SIG-M5 (cell line): ENCODE data around the gene FPR3.

Experiments
- DNase-seq: peaks from one replicate; lab custom pipeline; 2025; lab: John Stamatoyannopoulos, UW

Gene FPR3

DNA sequence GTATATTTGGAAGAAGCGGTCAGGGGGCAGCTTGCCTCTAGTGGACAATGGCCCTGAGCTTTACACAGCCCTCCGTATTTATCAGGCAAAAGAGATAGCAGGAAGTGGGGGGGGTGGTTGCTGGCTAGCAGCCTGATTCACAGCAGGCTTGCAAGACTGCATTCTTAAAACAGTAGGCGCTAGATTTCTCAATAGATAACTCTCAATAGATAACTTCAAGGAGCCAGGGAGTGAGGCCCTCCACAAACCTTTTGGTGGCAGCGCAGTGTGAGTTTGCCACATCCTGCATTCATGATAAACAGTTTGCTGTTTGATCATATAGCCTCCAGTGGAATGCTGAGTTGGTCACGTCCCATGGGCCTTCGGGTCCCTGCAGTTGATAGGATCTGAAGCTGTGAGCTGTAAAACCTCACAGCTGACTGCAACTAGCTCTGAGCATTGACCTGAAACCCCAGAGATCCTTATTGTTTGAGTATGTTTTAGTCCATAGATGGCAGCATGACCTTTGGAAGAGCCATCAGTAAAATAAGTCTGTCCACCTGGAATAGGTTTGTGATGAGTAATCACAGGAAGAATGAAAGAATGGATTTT lies 12.2 kb downstream of the FPR3 start:
- no peak for DNase-seq

DNA sequence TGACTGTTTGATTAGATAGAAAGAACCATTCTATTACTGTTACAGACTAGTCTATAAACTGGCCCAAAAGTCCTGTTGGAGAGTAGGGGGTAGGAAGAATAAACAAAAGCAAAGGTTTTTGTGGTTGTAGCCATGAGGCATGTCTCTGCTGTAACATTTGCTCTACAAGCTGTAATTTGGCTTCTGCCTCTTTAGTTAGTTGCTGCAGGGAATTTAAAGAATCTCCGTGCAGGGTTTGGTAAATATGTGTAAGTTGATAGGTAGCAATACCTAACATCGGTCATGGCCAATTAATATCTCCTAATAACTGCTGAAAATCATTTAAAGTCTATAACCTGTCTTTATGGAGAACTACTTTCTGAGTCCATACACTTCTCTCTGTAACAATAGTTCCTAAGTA lies 13.0 kb downstream of the FPR3 start:
- DNase-seq = no peak

DNA sequence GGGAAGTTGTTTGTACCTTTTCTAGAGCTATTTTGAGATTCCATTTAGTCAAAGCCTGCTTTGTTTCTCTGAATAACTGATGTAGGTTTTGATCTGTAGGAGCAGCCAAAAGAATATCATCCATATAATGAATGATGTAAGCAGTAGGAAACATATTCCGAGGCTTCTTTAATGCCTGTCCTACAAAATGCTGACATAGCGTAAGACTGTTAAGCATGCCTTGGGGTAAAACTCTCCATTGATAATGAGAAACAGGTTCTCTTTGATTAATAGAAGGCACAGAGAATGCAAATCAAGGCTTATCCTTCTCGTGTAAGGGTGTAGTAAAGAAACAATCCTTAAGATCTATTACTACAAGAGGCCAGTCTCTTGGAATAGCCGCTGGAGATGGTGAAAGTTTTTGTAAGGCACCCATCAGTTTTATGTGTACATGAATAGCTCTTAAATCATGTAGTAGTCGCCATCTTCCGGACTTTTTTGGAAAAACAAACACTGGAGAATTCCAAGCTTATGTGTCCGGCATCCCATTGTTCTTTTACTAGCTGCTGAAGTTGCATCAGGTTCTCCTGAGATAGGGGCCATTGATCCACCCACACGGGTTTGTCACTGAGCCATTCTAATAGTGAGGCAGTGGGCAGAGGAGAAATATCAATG lies 13.5 kb downstream of the FPR3 start:
- no peak for DNase-seq

DNA sequence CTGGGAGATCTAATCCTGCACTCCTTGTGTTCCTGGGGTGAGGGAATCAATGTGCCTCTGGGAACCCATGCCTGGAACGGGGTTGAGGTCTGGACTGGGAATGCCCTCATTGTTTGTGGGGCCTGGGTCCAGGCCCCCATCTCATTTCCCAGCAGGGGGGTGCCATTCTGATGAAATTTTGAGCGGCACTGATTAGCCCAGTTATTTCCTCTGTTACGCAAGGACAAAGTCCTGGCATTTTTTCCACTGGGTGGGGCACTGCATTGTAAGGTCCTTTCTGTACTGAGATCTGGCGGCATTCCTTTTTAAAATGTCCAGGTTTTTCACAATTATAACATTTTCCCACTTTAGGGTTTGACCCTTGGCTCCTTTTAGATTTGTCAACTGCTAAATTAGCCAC lies 14.8 kb downstream of the FPR3 start:
- DNase-seq = no peak

DNA sequence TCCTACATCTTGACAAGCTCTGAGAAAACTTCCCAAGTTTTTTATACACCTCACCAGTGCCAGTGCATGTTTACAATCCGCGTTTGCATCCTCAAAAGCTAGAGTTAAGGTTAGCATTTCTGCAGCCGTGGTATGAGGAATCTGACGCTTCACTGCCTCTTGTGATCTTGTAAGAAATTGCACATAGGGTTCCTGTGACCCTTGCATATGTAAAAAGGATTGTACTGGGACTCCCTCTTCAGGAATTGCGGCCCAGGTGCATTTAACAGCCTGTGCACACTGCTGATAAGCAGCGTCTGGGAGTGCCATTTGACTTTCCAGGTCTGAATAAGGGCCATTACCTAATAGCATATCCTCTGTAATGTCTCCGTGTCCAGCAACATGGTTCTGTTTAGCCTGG lies 15.3 kb downstream of the FPR3 start:
- no peak for DNase-seq

DNA sequence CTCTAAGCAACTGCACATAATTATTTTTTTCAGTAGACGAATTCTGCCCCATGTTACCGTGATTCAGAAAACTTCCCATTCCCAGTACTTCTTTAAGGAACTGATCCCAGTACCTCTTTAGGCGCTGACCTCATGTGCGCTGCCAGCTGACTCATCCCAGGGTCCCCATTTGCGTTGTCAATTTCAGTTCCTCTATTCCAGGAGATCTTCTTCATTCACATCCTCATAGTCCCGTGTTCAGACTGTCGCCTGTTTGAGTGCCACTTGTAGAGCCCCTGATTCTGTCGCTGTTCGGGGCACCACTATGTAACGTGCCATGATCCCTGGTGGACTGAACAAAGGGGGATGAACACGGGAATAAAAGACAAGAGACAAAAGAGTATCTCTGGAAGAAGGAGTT lies 16.4 kb downstream of the FPR3 start:
- no peak for DNase-seq

DNA sequence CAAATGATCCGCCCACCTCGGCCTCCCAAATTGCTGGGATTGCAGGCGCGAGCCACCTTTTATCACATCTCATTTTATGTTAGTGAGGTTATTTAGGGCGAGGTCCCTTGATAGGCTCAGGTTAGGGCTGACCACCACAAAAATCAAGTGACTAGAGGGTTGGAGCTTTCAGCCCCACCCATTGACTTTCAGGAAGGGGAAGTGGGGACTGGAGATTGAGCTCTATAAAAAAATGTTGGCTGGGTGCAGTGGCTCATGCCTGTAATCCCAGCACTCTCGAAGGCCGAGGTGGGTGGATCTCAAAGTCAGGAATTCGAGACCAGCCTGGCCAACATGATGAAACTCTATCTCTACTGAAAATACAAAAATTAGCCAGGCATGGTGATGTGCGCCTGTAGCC lies 20.1 kb downstream of the FPR3 start:
- DNase-seq = no peak

DNA sequence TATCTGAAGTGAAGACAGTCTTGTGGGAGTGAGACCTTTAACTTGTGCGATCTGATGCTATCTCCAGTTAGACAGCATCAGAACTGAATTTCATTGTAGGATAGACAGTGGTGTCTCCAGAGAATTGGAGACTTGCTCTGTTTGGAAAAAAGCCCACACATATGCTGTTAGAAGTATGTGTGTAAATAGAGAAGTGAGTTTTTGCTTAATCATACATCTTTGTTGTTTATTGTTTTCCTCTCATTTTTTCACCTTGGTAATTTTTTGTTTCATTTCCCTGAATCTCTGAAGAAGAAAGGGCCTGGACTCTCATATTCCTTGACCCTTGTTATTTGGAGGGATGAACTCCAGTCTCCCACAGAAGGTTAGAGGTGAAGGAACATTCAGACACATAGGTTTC lies 21.8 kb downstream of the FPR3 start:
- no peak for DNase-seq

DNA sequence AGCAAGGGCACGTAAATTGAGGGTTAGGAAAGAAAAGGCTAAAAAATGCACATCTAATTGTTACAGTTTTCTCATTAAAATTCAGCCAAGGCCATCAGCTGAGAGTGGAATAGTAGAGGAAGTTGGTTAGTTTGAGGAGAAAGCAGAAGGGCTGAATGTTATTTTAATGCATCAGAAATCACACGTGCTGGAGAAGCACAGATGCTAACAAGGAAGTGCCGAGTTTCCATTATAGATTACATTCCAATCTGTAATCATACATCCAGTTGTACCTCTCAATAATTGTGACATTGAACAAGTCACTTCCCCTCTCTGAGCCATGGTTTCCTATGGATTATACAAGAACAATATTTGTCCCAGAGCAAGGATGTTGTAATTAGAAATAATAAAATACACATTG lies 25.1 kb downstream of the FPR3 start:
- DNase-seq = no peak

DNA sequence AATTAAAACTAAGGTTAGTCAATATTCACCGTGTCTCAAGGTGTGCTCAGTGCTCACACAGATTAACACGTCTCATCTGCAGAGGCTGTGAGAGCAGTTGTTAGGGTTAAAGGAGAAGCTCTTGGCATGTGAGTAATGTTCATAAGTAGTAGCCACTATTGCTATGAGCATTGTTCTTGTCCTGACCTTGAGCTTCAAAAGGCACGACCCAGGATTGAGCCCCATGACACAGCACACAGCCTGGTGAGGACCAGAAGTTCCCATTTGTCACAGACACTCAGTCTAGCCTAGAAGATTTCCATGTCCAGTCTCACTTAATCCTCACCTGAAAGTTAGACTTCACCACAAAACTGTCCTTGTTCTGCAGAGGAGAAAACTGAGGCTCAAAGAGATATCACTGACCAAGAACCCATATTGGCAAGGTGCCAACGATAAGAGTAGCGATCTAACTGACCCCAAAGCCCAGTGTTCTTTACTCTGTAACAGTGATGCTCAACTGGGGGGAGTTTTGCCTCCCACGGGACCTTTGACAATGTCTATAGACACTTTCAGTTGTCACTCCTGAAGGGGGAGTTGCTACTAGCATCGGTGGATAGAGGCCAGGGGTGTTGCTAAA lies 26.0 kb downstream of the FPR3 start:
- no peak for DNase-seq

DNA sequence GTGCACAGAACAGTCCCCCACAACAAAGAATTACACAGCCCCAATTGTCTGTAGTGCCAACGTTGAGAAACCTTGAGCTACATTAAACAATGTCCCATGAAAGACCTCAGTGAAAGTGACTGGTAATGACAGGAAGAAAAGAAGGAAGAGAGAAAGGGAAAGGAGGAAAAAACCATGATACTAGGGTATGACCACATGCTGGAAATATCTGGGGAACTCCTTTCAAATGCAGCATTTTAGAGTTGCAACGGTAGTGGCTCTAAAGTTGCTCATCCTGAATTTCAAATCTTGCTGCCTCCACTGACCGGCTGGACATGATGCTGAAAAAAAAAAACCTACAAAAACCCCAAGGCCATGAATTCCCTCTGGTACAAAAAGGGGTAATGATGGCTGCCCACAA lies 26.5 kb downstream of the FPR3 start:
- no peak for DNase-seq

DNA sequence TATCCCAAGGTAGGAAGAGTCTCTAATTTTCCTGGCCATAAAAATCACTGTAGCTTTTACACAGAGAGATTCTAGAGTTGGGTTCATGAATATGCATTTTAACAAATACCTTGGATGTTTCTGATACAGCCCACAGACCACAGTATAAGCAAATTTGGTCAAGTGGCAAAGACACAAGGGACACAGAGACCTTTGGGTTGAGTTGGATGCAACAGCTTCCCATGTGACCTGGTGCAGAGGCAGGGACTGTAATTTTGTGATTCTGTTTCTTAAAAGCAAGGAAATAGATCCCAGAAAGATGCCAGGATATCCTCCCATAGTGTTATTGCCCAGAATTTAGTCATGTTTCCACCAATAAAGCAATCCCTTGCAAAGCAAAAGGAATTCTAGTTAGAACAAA lies 27.0 kb downstream of the FPR3 start:
- DNase-seq = no peak

DNA sequence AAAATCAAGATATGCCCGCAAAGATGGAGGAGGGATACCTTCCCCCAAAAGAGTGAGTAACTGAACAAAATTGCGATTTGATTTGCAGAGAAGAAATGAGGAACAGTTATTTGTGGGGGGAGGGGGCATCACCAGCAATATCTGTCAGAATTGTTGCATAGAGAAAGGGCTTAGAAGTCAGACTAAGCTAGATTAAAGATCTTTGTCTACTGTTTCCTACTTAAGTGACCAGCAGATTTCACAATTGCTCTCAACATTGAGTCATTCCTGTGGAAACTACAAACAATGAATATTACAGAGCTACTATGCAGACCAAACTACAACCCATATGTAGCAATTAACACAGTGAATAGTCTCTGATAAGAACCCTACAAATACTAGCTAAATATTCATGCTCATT lies 27.4 kb downstream of the FPR3 start:
- no peak for DNase-seq

DNA sequence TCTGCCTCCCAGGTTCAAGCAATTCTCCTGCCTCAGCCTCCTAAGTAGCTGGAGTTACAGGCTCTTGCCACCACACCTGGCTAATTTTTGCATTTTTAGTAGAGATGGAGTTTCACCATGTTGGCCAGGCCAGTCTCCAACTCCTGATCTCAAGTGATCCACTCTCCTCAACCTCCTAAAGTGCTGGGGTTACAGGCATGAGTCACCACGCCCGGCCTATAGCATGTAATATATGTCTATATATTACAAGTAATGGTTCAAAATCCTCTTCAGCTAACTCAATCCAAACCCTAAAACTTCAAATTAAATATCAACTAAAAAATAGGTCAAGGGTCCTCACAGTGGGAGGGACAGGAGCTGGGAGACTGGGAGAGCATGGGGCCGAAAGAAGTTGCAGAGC lies 28.0 kb downstream of the FPR3 start:
- no peak for DNase-seq

DNA sequence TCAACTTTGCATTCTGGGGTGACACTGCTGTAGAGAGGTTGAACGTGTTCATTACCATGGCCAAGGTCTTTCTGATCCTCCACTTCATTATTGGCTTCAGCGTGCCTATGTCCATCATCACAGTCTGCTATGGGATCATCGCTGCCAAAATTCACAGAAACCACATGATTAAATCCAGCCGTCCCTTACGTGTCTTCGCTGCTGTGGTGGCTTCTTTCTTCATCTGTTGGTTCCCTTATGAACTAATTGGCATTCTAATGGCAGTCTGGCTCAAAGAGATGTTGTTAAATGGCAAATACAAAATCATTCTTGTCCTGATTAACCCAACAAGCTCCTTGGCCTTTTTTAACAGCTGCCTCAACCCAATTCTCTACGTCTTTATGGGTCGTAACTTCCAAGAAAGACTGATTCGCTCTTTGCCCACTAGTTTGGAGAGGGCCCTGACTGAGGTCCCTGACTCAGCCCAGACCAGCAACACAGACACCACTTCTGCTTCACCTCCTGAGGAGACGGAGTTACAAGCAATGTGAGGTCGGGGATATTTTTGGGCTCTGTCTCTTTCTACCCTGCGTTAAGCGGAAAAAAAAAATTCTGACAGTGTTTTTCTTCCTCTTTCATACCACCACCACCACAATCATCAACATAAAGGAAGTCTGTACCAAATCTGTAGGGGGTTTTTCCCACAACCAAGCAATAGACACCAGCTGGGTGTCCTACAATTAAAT lies 29.5 kb downstream of the FPR3 start:
- no peak for DNase-seq

DNA sequence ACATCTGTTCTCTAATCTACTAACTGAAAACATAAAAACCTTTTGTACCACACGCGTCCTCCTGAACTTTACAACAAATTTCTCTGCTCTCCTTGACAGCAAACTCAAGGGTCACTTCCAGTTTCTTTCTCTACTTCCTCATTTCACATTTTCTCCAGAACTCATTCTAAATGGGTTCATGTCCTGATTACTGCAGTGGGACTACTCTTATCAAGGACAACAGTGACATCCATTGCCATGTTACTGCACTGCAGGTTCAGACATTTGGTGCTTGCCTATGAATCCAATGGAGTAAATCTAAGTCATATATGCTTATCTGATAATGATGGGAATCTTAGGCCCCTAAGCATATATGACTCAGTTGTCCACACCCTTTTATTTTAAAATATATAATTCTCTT lies 35.3 kb downstream of the FPR3 start:
- DNase-seq = no peak

DNA sequence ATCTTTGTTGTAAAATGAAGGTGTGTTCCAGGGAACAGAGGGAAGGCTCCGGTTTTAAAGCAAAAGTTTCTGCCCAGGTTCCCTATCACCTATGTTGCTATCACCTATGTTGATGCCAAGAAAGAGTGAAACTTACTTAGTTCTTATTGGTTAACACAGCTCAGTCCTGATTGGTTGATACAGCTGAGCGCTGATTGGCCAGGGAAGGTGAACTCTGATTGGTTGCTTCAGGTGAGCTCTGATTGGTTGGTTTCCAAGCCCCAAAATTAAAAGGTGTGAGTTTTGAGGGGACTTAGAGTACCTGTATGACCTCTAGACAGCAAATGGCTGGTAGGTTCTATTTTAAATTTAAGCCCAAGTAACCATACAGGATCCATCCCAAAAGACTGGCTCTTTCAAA lies 42.2 kb downstream of the FPR3 start:
- DNase-seq = no peak

DNA sequence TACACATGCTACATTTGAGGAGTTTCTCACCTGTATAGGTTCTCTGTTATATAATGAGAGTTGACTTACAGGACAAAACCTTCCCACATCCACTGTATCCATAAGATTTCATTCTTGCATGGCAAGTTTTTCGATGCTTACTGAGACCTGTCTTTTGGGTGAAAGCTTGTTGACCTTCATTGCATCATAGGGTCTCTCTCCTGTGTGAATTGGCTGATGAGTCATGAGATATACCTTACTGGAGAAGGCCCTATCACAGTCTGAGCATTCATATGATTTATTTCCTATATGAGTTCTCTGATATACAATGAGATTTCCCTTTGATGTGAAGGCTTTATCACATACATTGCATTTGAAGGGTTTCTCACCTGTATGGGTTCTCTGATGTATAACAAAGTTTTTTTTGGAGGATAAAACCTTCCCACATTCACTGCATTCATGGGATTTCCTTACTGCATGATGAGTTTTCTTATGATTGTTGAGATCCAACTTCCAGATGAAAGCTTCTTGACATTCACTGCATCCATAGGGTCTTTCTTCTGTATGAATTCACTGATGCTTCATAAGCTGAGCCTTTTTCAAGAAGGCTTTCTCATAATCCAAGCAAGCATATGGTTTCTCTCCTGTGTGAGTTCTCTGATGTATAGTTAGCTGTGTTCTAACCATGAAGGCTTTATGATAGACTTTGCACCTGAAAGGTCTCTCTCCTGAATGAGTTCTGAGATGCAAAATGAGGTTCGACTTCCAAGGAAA lies 67.1 kb downstream of the FPR3 start:
- DNase-seq = no peak

DNA sequence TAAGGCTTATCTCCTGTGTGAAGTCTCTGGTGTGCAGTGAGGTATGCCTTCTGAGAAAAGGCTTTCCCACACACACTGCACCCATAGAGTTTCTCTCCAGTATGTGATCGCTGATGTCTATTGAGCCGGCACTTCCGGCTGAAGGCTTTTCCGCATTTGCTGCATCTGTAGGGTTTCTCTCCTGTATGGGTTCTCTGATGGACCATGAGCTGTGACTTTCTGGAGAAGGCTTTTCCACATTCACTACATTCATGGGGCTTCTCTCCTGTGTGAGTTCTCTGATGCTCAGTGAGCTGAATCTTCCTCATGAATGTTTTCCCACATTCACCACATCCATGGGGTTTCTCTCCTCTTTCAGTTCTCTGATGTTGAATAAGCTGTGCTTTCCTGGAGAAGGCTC lies 78.1 kb downstream of the FPR3 start:
- no peak for DNase-seq
